ENCODE results near the gene OR2B6. TPM values are rescaled to one million over a fixed set of nuclear protein-coding genes. Genes with fewer than 3 reads are reported as not detected.

OR2B6 gene
- total RNA-seq, 1 experiment from 2014 or later: not detected

- no peak overlapping the region for H3K4ac ChIP-seq (ENCODE audit: low read depth, low read length)
- no peak for DNase-seq
- H3K14ac ChIP-seq (ENCODE audit: insufficient read depth, low read length): no peak overlapping the region
- no peak overlapping the region for H4K5ac ChIP-seq (ENCODE audit: insufficient read length, low read depth, low read length)
- no peaks in the 10 kb centered on the region; a peak in 1 of 5 replicates for H3K9me3 Mint-ChIP-seq
- no peak overlapping the region for H3K27ac ChIP-seq (ENCODE audit: insufficient read length, low read depth, low read length)
- no peak overlapping the region for H3K4me2 ChIP-seq (ENCODE audit: insufficient read depth, insufficient read length, low read length)
- H2AK5ac ChIP-seq (ENCODE audit: insufficient read length, low read length): no peak overlapping the region
- H4K20me1 ChIP-seq (ENCODE audit: control insufficient read depth, insufficient read depth, insufficient read length): no peaks in the 10 kb centered on the region
- no peak overlapping the region for H3K56ac ChIP-seq (ENCODE audit: insufficient read length, low read depth, low read length)
- WGBS (ENCODE audit: extremely low coverage, insufficient read length, low lambda C conversion rate): no CpG with 5 or more reads among the region's 5 CpGs
- H3K27me3 ChIP-seq (ENCODE audit: insufficient read depth, low read length): no peaks in the 10 kb centered on the region
- no peak overlapping the region for H2BK15ac ChIP-seq (ENCODE audit: low read depth, low read length)
- H3K4me3 Mint-ChIP-seq: no peak overlapping the region
- no peak overlapping the region for H3K27ac Mint-ChIP-seq
- no peak overlapping the region for H3K18ac ChIP-seq (ENCODE audit: insufficient read length, low read depth, low read length)
- no peak overlapping the region for H4K8ac ChIP-seq (replicated peaks; ENCODE audit: insufficient read length, low read depth, low read length)
- H3K9me3 ChIP-seq (ENCODE audit: control insufficient read depth, low read depth, low read length): no peaks in the 10 kb centered on the region
- H3K23me2 ChIP-seq (ENCODE audit: insufficient read length, low read depth, low read length, poor library complexity, severe bottlenecking): no peaks in the 10 kb centered on the region
- no peak overlapping the region for H2AFZ ChIP-seq (ENCODE audit: low read length)
- H3T11ph ChIP-seq (ENCODE audit: low read length): no peak overlapping the region
- H2BK20ac ChIP-seq (ENCODE audit: low read depth, low read length, poor library complexity, severe bottlenecking): no peak overlapping the region
- H2BK12ac ChIP-seq (ENCODE audit: insufficient read length, low read depth, low read length): no peak overlapping the region
- H3K79me1 ChIP-seq (ENCODE audit: insufficient read depth, low read depth, low read length, poor library complexity, severe bottlenecking): no peaks in the 10 kb centered on the region
- H2BK120ac ChIP-seq (ENCODE audit: low read depth, low read length, poor library complexity, severe bottlenecking): no peak overlapping the region
- H3K36me3 Mint-ChIP-seq (ENCODE audit: insufficient read depth in 1 of 3, low read depth in 3 of 3): no peaks in the 10 kb centered on the region
- no peak overlapping the region for H3K23ac ChIP-seq (ENCODE audit: insufficient read length, low read depth, low read length)
- peaks cover 8% of the 10 kb centered on the region for H3K27me3 Mint-ChIP-seq (ENCODE audit: low read depth)
- H3K9ac ChIP-seq (ENCODE audit: extremely low read depth, insufficient read length, low read length): no peak overlapping the region
- no peak for TF ChIP-seq CTCF (conservative IDR thresholded peaks at IDR 0.05)
- H2BK5ac ChIP-seq (ENCODE audit: insufficient read length, low read length): no peak overlapping the region
- H3K4me1 ChIP-seq (ENCODE audit: insufficient read depth, low read length): peaks cover 12% of the 10 kb centered on the region; the same call in 1 of the 2 replicates
- no peak overlapping the region for H4K91ac ChIP-seq (ENCODE audit: insufficient read length, low read depth, low read length)
- H3K79me2 ChIP-seq (ENCODE audit: insufficient read depth, low read length): no peaks in the 10 kb centered on the region
- peaks cover 39 to 42% of the 10 kb centered on the region in 2 experiments for H3K4me1 Mint-ChIP-seq
These were observed 45.1 kb downstream of the OR2B6 start for GRCh38 chr6:28002161-28002560.

Measured in H9 (cell line).